C4-2B (cell line): Measurements from ENCODE around the gene FMNL2.

ENCODE experiments used
- ZFX ChIP-seq: fragments of 450-650 bp; IDR thresholded peaks from 2 replicates; pipeline ENCODE4 v1.6.1; 2017
- TF ChIP-seq, protein P1 (sequence below): fragments of 450-650 bp; conservative IDR thresholded peaks from 2 replicates; pipeline ENCODE4 v1.5.1; 2017; ENCODE audit warnings: mild to moderate bottlenecking

DNA sequence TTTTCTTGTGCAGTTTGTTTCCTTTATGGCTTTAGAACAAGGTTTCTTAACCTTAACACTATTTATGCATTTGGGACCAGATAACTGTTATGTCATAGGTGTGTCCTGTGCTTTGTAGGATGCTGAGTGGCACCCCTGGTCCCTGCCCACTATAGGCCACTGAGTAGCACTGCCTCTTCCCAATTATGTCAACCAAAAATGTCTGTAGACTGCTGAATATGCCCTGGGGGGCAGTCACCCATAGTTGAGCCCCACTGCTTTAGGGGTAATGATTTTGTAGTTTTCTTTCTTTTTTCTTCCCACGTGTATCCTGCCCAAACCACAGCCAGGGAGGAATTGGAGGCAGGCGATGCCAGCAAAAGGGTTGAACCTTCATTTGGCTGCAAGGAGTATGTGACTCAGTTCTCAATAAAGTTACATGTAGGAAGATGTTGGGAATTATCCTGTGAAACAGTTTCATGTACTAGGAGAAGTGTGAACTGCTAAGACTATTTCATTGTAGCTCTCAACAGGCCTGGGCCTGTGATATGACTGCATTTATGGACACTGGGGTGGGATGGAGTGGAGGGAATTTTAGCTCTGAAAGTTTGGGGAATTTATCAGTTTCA lies 65.7 kb downstream of the FMNL2 start:
- TF ChIP-seq, protein P1, sequence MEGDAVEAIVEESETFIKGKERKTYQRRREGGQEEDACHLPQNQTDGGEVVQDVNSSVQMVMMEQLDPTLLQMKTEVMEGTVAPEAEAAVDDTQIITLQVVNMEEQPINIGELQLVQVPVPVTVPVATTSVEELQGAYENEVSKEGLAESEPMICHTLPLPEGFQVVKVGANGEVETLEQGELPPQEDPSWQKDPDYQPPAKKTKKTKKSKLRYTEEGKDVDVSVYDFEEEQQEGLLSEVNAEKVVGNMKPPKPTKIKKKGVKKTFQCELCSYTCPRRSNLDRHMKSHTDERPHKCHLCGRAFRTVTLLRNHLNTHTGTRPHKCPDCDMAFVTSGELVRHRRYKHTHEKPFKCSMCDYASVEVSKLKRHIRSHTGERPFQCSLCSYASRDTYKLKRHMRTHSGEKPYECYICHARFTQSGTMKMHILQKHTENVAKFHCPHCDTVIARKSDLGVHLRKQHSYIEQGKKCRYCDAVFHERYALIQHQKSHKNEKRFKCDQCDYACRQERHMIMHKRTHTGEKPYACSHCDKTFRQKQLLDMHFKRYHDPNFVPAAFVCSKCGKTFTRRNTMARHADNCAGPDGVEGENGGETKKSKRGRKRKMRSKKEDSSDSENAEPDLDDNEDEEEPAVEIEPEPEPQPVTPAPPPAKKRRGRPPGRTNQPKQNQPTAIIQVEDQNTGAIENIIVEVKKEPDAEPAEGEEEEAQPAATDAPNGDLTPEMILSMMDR = no peak
- no peak for TF ChIP-seq ZFX
